ENCODE measurements around the gene SLC44A2.

Gene SLC44A2

GRCh38 chr19:10686661-10687517 lies 61.5 kb downstream of the SLC44A2 start:
- Histone ChIP-seq H3K27ac (ENCODE audit: extremely low read depth, low read depth, low read length) (no peak overlapping the region), H3K4me3 (ENCODE audit: low read depth, low read length) (no peak overlapping the region), H3K36me3 (ENCODE audit: control insufficient read depth in 2 of 2, insufficient read depth in 1 of 2, low read length in 2 of 2) (peaks cover 17 to 100% of the 10 kb centered on the region in 2 experiments), H3K4me1 (ENCODE audit: control insufficient read depth, insufficient read depth, low read length) (no peaks in the 10 kb centered on the region), H3K9me3 (ENCODE audit: control insufficient read depth, insufficient read depth, low read depth, low read length) (no peaks in the 10 kb centered on the region)
- TF ChIP-seq ZIC2 (tag by site-specific recombination; IDR thresholded peaks at IDR 0.05) (peak; percentile 48), ZNF341 (tag by site-specific recombination; IDR thresholded peaks at IDR 0.05; ENCODE audit: low read depth) (peak; percentile 40; the same call in 1 of the 2 replicates), ZNF274 (IDR thresholded peaks at IDR 0.05; ENCODE audit: low read length) (no peak), ZNF274 (tag by site-specific recombination; IDR thresholded peaks at IDR 0.05; ENCODE audit: borderline replicate concordance) (no peak)
- CTCF ChIA-PET, result interaction anchor here (0.9 to 1.9 kb wide), 2 partner anchors 13 to 105 kb away, joined by 3 to 4 read pairs; no protein-coding TSS in a partner anchor
- POLR2A ChIA-PET, result interaction anchor here (0.5 kb wide), 1 partner anchor 111 kb away, joined by 4 read pairs; no protein-coding TSS in a partner anchor

DNA sequence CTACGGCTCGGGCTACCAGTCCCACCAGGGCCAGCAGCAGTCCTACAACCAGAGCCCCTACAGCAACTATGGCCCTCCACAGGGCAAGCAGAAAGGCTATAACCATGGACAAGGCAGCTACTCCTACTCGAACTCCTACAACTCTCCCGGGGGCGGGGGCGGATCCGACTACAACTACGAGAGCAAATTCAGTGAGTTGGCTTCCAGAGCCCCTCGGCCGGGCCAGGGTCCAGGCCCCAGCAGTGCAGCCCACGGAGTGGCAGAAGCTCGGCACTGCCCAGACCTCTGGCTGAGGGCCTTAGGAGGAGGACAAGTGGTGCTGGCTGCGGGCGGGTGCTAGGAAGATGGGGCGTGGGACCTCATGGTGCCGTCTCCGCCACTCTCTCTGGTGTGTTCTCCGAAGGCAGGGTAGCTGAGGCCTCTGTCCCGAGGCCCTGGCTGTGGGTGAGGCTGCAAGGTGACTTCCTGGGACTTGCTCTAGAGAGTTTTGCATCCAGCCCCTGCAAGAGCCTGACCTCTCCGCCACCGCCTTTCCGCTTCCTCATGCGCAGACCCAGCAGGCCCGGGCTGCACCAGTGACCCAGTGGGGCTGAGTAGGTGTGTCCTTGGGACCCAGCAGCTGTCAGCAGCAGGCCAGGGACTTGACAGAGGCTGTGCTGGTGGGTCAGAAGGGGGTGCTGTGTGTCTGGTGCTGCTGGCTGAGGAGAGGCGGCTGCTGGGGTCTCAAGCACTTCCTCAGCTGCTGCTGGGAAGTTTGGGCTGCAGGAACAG lies 62.4 kb downstream of the SLC44A2 start:
- H3K36me3 ChIP-seq (ENCODE audit: control insufficient read depth in 2 of 2, insufficient read depth in 1 of 2, low read length in 2 of 2), result peaks cover 14 to 100% of the 10 kb centered on the region in 2 experiments
- H3K4me3 ChIP-seq (ENCODE audit: low read depth, low read length), result no peak overlapping the region
- ChIA-PET CTCF (interaction anchor here (0.9 to 1.9 kb wide), 2 partner anchors 12 to 106 kb away, joined by 3 to 4 read pairs; no protein-coding TSS in a partner anchor), POLR2A (no interaction called here)
- no peaks in the 10 kb centered on the region for H3K9me3 ChIP-seq (ENCODE audit: control insufficient read depth, insufficient read depth, low read depth, low read length)
- no peak overlapping the region for H3K27ac ChIP-seq (ENCODE audit: extremely low read depth, low read depth, low read length)
- no peaks in the 10 kb centered on the region for H3K4me1 ChIP-seq (ENCODE audit: control insufficient read depth, insufficient read depth, low read length)
- TF ChIP-seq, protein P1, sequence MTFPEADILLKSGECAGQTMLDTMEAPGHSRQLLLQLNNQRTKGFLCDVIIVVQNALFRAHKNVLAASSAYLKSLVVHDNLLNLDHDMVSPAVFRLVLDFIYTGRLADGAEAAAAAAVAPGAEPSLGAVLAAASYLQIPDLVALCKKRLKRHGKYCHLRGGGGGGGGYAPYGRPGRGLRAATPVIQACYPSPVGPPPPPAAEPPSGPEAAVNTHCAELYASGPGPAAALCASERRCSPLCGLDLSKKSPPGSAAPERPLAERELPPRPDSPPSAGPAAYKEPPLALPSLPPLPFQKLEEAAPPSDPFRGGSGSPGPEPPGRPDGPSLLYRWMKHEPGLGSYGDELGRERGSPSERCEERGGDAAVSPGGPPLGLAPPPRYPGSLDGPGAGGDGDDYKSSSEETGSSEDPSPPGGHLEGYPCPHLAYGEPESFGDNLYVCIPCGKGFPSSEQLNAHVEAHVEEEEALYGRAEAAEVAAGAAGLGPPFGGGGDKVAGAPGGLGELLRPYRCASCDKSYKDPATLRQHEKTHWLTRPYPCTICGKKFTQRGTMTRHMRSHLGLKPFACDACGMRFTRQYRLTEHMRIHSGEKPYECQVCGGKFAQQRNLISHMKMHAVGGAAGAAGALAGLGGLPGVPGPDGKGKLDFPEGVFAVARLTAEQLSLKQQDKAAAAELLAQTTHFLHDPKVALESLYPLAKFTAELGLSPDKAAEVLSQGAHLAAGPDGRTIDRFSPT (tag by site-specific recombination; IDR thresholded peaks at IDR 0.05), result no peak
- TF ChIP-seq ZNF138 (tag by site-specific recombination; IDR thresholded peaks at IDR 0.05; ENCODE audit: borderline replicate concordance), result no peak
- TF ChIP-seq SP7 (tag by site-specific recombination; IDR thresholded peaks at IDR 0.05), result no peak
- TF ChIP-seq ZNF354C (tag by site-specific recombination; IDR thresholded peaks at IDR 0.05; ENCODE audit: borderline replicate concordance, low read depth), result no peak
- no peak for TF ChIP-seq CTCF (tag by site-specific recombination; IDR thresholded peaks at IDR 0.05)
- TF ChIP-seq ZNF513 (tag by site-specific recombination; IDR thresholded peaks at IDR 0.05), result no peak
- peak; percentile 62; the same call in 1 of the 2 replicates for TF ChIP-seq EGR2 (tag by site-specific recombination; IDR thresholded peaks at IDR 0.05; ENCODE audit: low read depth)
- TF ChIP-seq ZFHX2 (tag by site-specific recombination; conservative IDR thresholded peaks at IDR 0.05), result peak; percentile 58
- TF ChIP-seq ZNF335 (tag by site-specific recombination; conservative IDR thresholded peaks at IDR 0.05), result no peak
- no peak for TF ChIP-seq GLIS2 (tag by site-specific recombination; IDR thresholded peaks at IDR 0.05)
- no peak for TF ChIP-seq ZNF341 (tag by site-specific recombination; IDR thresholded peaks at IDR 0.05; ENCODE audit: low read depth)
- TF ChIP-seq ZNF501 (tag by site-specific recombination; IDR thresholded peaks at IDR 0.05), result no peak
- TF ChIP-seq ZNF132 (tag by site-specific recombination; IDR thresholded peaks at IDR 0.05; ENCODE audit: borderline replicate concordance), result no peak
- TF ChIP-seq PRDM10 (tag by site-specific recombination; IDR thresholded peaks at IDR 0.05), result no peak
- no peak for TF ChIP-seq ZSCAN16 (tag by site-specific recombination; IDR thresholded peaks at IDR 0.05)
- TF ChIP-seq ZNF558 (tag by site-specific recombination; IDR thresholded peaks at IDR 0.05), result no peak
- TF ChIP-seq ZNF394 (tag by site-specific recombination; IDR thresholded peaks at IDR 0.05; ENCODE audit: borderline replicate concordance), result no peak
